IgD-negative memory B cell (primary cell): ENCODE data around the gene FGF12. TPM values are rescaled to one million over a fixed set of nuclear protein-coding genes. Genes with fewer than 3 reads are reported as not detected.
A peak's percentile ranks its signal among the peaks of the same experiment; 100 is the strongest.

Source experiments
- H3K27ac Mint-ChIP-seq, 3 donors: one replicate each; pipeline ENCODE4 v1.8.0; 2020 to 2022; ENCODE audit warnings: mild to moderate bottlenecking in 3 of 3, mixed read lengths in 3 of 3, moderate library complexity in 1 of 3
- H3K27me3 Mint-ChIP-seq: one replicate; pipeline ENCODE4 v1.8.0; 2021; ENCODE audit warnings: mixed read lengths
- H3K36me3 Mint-ChIP-seq: one replicate; pipeline ENCODE4 v1.8.0; 2020; ENCODE audit warnings: mild to moderate bottlenecking, mixed read lengths
- H3K4me1 Mint-ChIP-seq, 3 donors: one replicate each; pipeline ENCODE4 v1.8.0; 2020 to 2022; ENCODE audit warnings: mixed read lengths in 3 of 3, mild to moderate bottlenecking in 1 of 3
- H3K4me3 Mint-ChIP-seq, 4 donors: one replicate each; pipeline ENCODE4 v1.8.0; 2020 to 2022; ENCODE audit warnings: mild to moderate bottlenecking in 4 of 4, mixed read lengths in 4 of 4, moderate library complexity in 3 of 4
- H3K9me3 Mint-ChIP-seq, 3 donors: one replicate each; pipeline ENCODE4 v1.8.0; 2020 to 2021; ENCODE audit warnings: mixed read lengths in 3 of 3, mild to moderate bottlenecking in 1 of 3
- polyA plus RNA-seq: library from polyadenylated mRNA; unstranded; fragments of 300-500 nt; fragmentation: Illumina TruSeq; gene quantifications from one replicate; pipeline ENCODE4 v1.2.3, GENCODE V29; 2021

FGF12 gene
- polyA plus RNA-seq, 1 donor from 2014 or later: 0.38 TPM

DNA sequence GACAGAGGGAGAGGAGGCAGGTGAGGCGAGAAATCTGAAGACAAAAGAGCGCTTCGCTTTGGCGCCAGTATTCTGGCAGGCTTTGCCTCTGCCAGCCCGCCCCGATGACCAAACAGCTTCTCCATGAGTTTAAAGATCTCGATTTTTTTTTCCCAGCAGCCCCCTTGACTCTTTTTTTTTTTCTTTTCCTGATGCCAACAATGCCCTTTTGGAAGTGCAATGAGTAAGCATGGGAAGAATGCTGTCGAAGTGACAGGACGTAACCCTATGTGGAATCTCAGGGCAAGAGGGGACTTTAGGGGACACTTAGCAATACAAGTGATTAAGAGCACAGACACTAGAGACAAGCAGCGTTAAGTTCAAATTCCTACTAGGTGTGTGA lies 211.7 kb downstream of the FGF12 start:
- peaks cover 0 to 3% (median 0%) of the 10 kb centered on the region in 3 donors for H3K9me3 Mint-ChIP-seq
- H3K36me3 Mint-ChIP-seq: no peaks in the 10 kb centered on the region
- H3K4me1 Mint-ChIP-seq: peaks cover 4 to 14% (median 13%) of the 10 kb centered on the region in 3 donors
- peaks cover 35% of the 10 kb centered on the region for H3K27me3 Mint-ChIP-seq
- no peak overlapping the region for H3K27ac Mint-ChIP-seq
- H3K4me3 Mint-ChIP-seq: peak overlapping the region in 2 of 4 donors; percentile 34 to 88

DNA sequence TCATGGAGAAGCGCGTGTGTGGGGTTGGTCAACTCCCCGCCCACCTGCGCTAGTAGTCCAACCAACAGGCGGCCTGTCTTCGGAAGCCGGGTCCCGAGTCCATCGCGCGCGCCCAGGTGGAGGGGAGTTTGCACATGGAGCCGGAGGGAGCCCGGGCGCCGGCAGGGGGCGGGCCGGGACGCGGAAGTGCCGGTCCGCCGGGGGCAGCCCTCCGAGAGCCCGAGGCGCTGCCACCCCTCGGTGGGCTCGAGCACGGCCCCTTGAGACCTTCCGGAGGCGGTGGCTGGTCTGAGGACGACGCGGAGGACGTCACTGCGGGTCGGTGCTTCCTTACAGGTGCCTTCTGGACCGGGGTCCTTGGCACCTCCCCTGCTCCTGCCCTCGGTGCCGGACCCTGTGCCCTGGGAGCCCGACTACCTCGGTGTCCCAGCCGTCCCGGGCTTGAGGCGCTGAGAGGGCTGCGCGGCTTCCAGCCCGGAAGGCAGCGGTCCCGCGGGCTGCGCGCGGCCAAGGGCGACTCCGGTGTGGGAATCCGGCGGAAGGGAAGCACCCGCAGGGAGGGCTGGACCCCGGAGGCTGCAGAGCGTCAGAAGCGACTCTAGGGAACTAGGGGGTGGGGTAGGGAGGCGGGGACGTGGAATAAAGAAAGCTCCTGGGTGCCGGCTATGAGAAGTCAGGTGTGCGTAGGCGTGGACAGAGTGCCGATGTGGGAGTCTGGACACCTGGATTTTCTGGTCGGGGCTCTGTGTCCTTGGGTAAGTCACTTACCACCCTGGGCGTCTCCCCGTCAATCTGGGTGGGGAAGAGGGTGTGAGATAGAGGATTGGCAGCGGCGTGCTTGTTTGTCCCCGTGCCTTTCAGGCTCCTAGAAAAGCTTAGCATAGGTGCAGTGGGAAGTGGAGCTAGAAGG lies 212.3 kb downstream of the FGF12 start:
- Mint-ChIP-seq H3K27ac (no peak overlapping the region), H3K4me3 (peak overlapping the region; percentile 34 to 89 (median 75)), H3K4me1 (peaks cover 4 to 14% (median 13%) of the 10 kb centered on the region in 3 donors)

GRCh38 chr3:192514081-192514753 lies 213.1 kb downstream of the FGF12 start:
- Mint-ChIP-seq H3K4me1 (peaks cover 4 to 14% (median 13%) of the 10 kb centered on the region in 3 donors), H3K27ac (no peak overlapping the region), H3K36me3 (no peaks in the 10 kb centered on the region), H3K9me3 (peaks cover 0 to 9% (median 2%) of the 10 kb centered on the region in 3 donors), H3K4me3 (peak overlapping the region; percentile 58 to 89 (median 71)), H3K27me3 (peaks cover 32% of the 10 kb centered on the region)

More for the DNA sequence above, 212.3 kb downstream of the FGF12 start:
- Mint-ChIP-seq H3K27me3 (peaks cover 35% of the 10 kb centered on the region), H3K9me3 (peaks cover 0 to 9% (median 2%) of the 10 kb centered on the region in 3 donors), H3K36me3 (no peaks in the 10 kb centered on the region)

DNA sequence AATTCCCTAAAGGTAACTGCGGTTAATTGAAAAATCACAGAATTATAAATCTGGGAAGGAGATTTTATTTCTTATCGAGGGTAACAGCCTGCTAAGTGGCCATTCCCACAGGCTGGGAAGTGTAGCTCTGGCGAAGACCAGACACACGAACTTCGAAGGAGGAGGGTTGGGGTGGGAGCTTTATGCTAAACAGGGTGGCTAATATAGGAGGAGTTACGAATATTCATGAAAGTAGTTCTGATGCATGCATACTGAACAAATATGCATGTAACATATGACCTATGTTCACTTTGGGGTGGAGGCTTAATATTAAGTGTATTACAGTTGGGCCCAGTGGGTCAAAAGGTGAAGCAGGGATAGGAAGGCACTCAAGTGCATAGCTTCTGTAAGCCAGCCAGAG lies 221.6 kb downstream of the FGF12 start:
- Mint-ChIP-seq H3K4me3 (no peak overlapping the region), H3K36me3 (no peaks in the 10 kb centered on the region), H3K27me3 (peaks cover 7% of the 10 kb centered on the region), H3K27ac (no peak overlapping the region), H3K4me1 (no peaks in the 10 kb centered on the region), H3K9me3 (peaks cover 0 to 10% (median 4%) of the 10 kb centered on the region in 3 donors)

GRCh38 chr3:192501401-192501800 lies 225.9 kb downstream of the FGF12 start:
- Mint-ChIP-seq H3K36me3 (no peaks in the 10 kb centered on the region), H3K27ac (no peak overlapping the region), H3K27me3 (peaks cover 3% of the 10 kb centered on the region), H3K4me1 (no peaks in the 10 kb centered on the region), H3K4me3 (no peak overlapping the region), H3K9me3 (peaks cover 0 to 3% (median 1%) of the 10 kb centered on the region in 3 donors)

DNA sequence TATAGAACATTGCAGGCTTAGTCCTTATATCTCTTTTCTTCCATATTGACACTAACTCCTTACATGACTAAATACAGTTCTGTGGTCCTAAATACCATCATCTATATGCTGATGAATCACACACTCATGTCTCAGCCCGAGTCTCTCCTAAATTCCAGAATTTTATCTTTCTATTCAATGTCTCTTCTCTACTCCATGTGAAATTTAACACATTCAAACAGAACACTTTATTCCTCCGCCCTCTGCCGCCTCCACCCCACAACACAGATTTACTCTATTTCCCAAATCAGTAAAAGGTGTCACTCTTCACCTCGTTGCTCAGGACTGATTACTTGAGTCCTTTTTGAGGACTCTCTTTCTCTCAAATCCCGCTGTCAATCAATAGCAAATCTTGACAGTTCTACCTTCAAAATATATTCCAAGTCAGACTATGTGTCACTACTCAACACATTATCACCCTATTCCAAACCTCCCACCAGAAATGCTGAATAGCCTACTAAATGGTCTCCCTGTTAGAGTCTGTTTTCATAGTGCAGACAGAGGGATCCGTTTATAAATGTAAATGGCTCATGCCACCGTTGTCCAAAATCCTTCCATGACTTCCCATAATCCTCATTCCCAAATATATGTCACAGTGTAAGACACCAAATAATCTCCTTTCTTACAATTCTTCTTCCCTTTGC lies 230.3 kb downstream of the FGF12 start:
- Mint-ChIP-seq H3K27me3 (no peaks in the 10 kb centered on the region), H3K27ac (no peak overlapping the region), H3K4me3 (no peak overlapping the region), H3K9me3 (no peaks in the 10 kb centered on the region), H3K4me1 (peaks cover 8 to 16% (median 13%) of the 10 kb centered on the region in 3 donors), H3K36me3 (no peaks in the 10 kb centered on the region)

DNA sequence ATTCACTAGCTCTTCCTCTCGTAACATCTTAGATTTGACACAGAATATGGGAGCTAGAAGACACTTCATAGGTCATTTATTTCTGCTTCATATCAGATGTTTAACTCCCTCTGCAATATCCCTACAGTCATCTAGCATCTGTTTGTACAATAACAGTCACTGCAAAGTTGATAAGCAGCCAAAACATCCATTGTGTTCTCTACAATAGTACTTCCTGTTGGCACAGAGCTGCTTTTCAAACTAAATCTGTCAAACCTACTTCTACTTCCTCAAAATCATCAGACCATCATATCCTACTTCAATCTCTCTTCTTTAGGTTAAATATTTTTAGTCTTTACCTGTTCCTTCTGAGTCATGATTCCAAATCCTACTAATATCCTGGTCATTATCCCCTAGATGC lies 233.2 kb downstream of the FGF12 start:
- no peaks in the 10 kb centered on the region for H3K27me3 Mint-ChIP-seq
- H3K9me3 Mint-ChIP-seq: no peaks in the 10 kb centered on the region
- peaks cover 8 to 16% (median 13%) of the 10 kb centered on the region in 3 donors for H3K4me1 Mint-ChIP-seq
- H3K4me3 Mint-ChIP-seq: peak overlapping the region in 2 of 4 donors; percentile 58 to 75
- H3K27ac Mint-ChIP-seq: peak overlapping the region; percentile 0 to 79 (median 23)
- no peaks in the 10 kb centered on the region for H3K36me3 Mint-ChIP-seq

DNA sequence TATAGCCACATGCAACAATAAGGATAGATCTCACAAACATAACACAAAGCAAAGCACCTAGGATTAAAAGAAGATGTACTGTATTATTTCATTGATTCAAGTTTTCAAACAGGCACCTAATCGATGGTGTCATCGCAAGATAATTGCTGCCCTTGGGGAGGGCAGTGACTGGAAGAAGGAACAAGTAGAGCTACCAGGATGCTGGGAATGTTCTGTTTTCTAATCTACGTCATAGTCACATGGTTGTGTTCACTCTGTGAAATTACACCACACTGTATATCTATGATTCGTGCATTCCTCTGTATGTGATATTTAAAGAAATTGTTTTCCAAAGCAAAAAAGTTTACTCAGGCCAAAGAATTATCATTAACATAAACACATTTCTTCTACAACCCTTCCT lies 236.6 kb downstream of the FGF12 start:
- no peak overlapping the region for H3K27ac Mint-ChIP-seq
- peaks cover 12 to 16% (median 13%) of the 10 kb centered on the region in 3 donors for H3K4me1 Mint-ChIP-seq
- no peaks in the 10 kb centered on the region for H3K27me3 Mint-ChIP-seq
- H3K9me3 Mint-ChIP-seq: no peaks in the 10 kb centered on the region
- H3K36me3 Mint-ChIP-seq: no peaks in the 10 kb centered on the region
- no peak overlapping the region for H3K4me3 Mint-ChIP-seq

GRCh38 chr3:192489579-192489978 lies 237.8 kb downstream of the FGF12 start:
- Mint-ChIP-seq H3K9me3 (no peaks in the 10 kb centered on the region), H3K4me3 (no peak overlapping the region), H3K36me3 (no peaks in the 10 kb centered on the region), H3K4me1 (peaks cover 11 to 12% (median 12%) of the 10 kb centered on the region in 3 donors), H3K27me3 (no peaks in the 10 kb centered on the region), H3K27ac (no peak overlapping the region)

DNA sequence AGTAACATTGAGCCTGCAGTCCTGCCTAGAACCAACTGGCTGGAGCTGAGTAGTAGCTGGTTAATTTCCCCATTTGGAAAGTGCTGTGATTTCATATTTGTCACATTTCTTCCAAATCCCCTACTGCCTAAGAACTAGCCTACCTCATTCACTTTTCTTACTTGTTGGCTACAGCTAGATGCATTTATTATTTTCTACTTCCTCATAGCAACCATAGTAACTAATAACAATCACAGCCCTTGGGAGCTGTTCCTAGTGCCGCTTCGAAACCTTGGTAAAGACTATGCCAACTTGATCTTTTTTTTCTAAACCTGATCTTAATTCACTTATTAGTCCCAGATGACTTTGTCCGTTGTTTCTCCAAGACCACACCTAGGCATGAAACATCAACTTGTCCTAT lies 240.3 kb downstream of the FGF12 start:
- Mint-ChIP-seq H3K9me3 (no peaks in the 10 kb centered on the region), H3K27me3 (peaks cover 2% of the 10 kb centered on the region), H3K27ac (no peak overlapping the region)

DNA sequence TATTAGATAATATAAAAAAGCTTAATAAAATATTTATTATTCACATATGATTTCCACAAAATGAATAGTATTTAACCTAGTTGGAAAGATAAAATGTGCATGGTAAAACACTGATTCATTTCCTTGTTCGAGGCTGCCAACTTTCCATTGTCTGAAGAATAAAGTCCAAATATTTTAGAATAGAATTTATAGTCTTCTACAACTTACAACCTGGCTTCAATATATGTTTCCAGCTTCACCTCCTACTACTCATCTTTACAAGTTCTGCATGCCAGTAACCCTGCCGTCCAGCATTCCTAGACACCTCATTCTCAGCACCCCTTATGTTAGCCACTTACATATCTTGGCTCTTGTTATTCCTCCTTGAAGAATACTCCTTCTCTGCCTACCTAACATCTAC lies 244.5 kb downstream of the FGF12 start:
- Mint-ChIP-seq H3K27me3 (peaks cover 4% of the 10 kb centered on the region), H3K4me3 (no peak overlapping the region), H3K36me3 (no peaks in the 10 kb centered on the region), H3K4me1 (peaks cover 0 to 4% (median 0%) of the 10 kb centered on the region in 3 donors), H3K27ac (no peak overlapping the region), H3K9me3 (no peaks in the 10 kb centered on the region)

More for the DNA sequence above, 240.3 kb downstream of the FGF12 start:
- Mint-ChIP-seq H3K36me3 (no peaks in the 10 kb centered on the region), H3K4me1 (peaks cover 0 to 4% (median 0%) of the 10 kb centered on the region in 3 donors), H3K4me3 (no peak overlapping the region)

DNA sequence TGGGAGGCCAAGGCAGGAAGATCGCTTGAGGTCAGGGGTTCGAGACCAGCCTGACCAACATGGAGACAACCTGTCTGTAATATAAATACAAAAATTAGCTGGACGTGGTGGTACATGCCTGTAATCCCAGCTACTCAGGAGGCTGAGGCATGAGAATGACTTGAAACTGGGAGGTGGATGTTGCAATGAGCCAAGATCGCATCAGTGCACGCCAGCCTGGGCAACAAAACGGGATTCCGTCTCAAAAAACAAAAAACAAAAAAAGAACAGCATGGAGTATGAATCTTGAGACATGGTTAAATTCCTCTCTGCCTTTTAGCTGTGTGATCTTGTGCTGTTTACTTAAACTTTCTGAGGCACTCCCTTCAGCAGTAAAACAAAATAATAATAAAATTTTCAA lies 244.9 kb downstream of the FGF12 start:
- Mint-ChIP-seq H3K36me3 (no peaks in the 10 kb centered on the region), H3K9me3 (no peaks in the 10 kb centered on the region), H3K27ac (no peak overlapping the region), H3K4me1 (peaks cover 0 to 4% (median 0%) of the 10 kb centered on the region in 3 donors), H3K27me3 (peaks cover 4% of the 10 kb centered on the region), H3K4me3 (no peak overlapping the region)

- Mint-ChIP-seq H3K27ac (no peak overlapping the region), H3K9me3 (no peaks in the 10 kb centered on the region), H3K27me3 (peaks cover 7% of the 10 kb centered on the region), H3K4me3 (no peak overlapping the region), H3K36me3 (no peaks in the 10 kb centered on the region), H3K4me1 (peaks cover 0 to 4% (median 0%) of the 10 kb centered on the region in 3 donors)
Observed at GRCh38 chr3:192481638-192482037, 245.7 kb downstream of the FGF12 start.

- peaks cover 10% of the 10 kb centered on the region for H3K27me3 Mint-ChIP-seq
- no peaks in the 10 kb centered on the region for H3K9me3 Mint-ChIP-seq
- no peak overlapping the region for H3K4me3 Mint-ChIP-seq
- H3K4me1 Mint-ChIP-seq: peaks cover 0 to 1% (median 0%) of the 10 kb centered on the region in 3 donors
- H3K27ac Mint-ChIP-seq: no peak overlapping the region
- H3K36me3 Mint-ChIP-seq: no peaks in the 10 kb centered on the region
Observed at GRCh38 chr3:192467230-192468140, 259.9 kb downstream of the FGF12 start.
